Thyroid gland (tissue), 4 donors: ENCODE results near the gene SPATS2L. TPM values are rescaled to one million over a fixed set of nuclear protein-coding genes. Genes with fewer than 3 reads are reported as not detected.

Experiments
- DNase-seq, 2 donors: peaks; one replicate each; pipeline ENCODE4 v3.0.0-alpha.2; 2019
- H3K27ac ChIP-seq, 3 donors: fragments of 200-600 bp; sonication (generic); 1 replicate in 2 of 3; 2 replicates in 1 of 3; pipeline ENCODE4 v1.5.1; 2016 to 2019; ENCODE audit warnings: mild to moderate bottlenecking in 1 of 3, moderate library complexity in 1 of 3
- H3K27me3 ChIP-seq: fragments of 200-600 bp; sonication (generic); one replicate; pipeline ENCODE4 v1.5.1; 2019
- H3K36me3 ChIP-seq, 2 donors: fragments of 200-600 bp; sonication (generic); one replicate each; pipeline ENCODE4 v1.5.1; 2016 to 2019
- H3K4me1 ChIP-seq, 2 donors: fragments of 200-600 bp; sonication (generic); one replicate each; pipeline ENCODE4 v1.5.1; 2017 to 2019
- H3K4me3 ChIP-seq, 3 donors: fragments of 200-600 bp; sonication (generic); replicated peaks in 1 of 3; 1 replicate in 2 of 3; 2 replicates in 1 of 3; pipeline ENCODE4 v1.5.1; 2016; ENCODE audit warnings: mild to moderate bottlenecking in 1 of 3
- H3K9me3 ChIP-seq: fragments of 200-600 bp; sonication (generic); one replicate; pipeline ENCODE4 v1.5.1; 2017
- POLR2A ChIP-seq, 2 donors: fragments of 450-650 bp; IDR thresholded peaks; one replicate each; pipeline ENCODE4 v1.6.1; 2017; ENCODE audit warnings: antibody characterized with exemption in 2 of 2, mild to moderate bottlenecking in 2 of 2, moderate library complexity in 1 of 2
- WGBS, 2 donors: methylation state at CpG; one replicate each; pipeline ENCODE4 v1.1.5; 2017; 5-methylcytosine and 5-hydroxymethylcytosine counted together
- intact Hi-C: fragments of 100-400 bp; cut with DNase I; formaldehyde crosslinking; loops from one replicate; pipeline ENCODE4 v1.15.1; 2023
- total RNA-seq, 4 donors: library from RNA; depleted of rRNA; stranded (reverse); fragments of >200 nt; gene quantifications; one replicate each; pipeline ENCODE4 v1.2.3, GENCODE V29; 2016
- TF ChIP-seq, protein P1 (sequence below), 6 experiments: fragments of 200-600 bp in 3 of 6; fragments of 450-650 bp in 3 of 6; sonication (generic) in 3 of 6; IDR thresholded peaks; one replicate each; pipeline ENCODE4 v1.5.1; 2016 to 2019; ENCODE audit warnings: antibody characterized with exemption in 6 of 6, mild to moderate bottlenecking in 2 of 6, inconsistent platforms in 1 of 6, moderate library complexity in 1 of 6

The SPATS2L gene
- total RNA-seq, 4 donors from 2014 or later = 41.7 to 101 (median 73.3) TPM

DNA sequence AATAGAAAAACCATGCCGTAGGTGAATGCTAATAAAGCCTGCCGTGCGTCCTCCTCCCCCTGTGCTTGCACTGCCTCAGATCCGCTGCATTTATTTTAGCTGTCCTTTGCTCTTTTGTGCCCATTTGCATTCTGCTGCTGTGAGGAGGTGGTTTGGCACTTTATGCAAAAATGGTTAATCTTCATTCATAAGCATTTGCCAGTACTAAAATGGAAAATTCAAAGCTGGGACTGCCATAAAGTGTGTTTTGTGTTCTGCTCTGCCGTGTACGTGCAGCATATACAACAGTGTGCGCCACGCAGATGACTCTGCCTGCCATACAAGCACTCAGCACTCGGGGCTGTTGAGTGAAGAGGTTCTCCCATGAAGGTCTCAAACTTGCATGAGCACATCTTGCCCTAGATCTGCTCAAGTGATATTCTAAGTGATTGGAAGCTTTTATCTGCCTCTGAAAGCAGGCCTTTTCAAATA is 73.6 kb downstream of the SPATS2L start:
- Histone ChIP-seq H3K36me3 (no peaks in the 10 kb centered on the region), H3K27me3 (no peaks in the 10 kb centered on the region), H3K9me3 (no peaks in the 10 kb centered on the region), H3K4me3 (no peak overlapping the region), H3K4me1 (peaks cover 35 to 55% of the 10 kb centered on the region in 2 donors), H3K27ac (peak overlapping the region; percentile 41 to 51 (median 45))
- intact Hi-C loops = no loop called here
- WGBS, 2 donors = 52 to 60% methylated on average over 9 of the region's 9 CpGs
- DNase-seq = peak; percentile 47 to 50
- TF ChIP-seq, protein P1, sequence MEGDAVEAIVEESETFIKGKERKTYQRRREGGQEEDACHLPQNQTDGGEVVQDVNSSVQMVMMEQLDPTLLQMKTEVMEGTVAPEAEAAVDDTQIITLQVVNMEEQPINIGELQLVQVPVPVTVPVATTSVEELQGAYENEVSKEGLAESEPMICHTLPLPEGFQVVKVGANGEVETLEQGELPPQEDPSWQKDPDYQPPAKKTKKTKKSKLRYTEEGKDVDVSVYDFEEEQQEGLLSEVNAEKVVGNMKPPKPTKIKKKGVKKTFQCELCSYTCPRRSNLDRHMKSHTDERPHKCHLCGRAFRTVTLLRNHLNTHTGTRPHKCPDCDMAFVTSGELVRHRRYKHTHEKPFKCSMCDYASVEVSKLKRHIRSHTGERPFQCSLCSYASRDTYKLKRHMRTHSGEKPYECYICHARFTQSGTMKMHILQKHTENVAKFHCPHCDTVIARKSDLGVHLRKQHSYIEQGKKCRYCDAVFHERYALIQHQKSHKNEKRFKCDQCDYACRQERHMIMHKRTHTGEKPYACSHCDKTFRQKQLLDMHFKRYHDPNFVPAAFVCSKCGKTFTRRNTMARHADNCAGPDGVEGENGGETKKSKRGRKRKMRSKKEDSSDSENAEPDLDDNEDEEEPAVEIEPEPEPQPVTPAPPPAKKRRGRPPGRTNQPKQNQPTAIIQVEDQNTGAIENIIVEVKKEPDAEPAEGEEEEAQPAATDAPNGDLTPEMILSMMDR (IDR thresholded peaks at IDR 0.05) = no peak
- TF ChIP-seq POLR2A (IDR thresholded peaks at IDR 0.05) = no peak

DNA sequence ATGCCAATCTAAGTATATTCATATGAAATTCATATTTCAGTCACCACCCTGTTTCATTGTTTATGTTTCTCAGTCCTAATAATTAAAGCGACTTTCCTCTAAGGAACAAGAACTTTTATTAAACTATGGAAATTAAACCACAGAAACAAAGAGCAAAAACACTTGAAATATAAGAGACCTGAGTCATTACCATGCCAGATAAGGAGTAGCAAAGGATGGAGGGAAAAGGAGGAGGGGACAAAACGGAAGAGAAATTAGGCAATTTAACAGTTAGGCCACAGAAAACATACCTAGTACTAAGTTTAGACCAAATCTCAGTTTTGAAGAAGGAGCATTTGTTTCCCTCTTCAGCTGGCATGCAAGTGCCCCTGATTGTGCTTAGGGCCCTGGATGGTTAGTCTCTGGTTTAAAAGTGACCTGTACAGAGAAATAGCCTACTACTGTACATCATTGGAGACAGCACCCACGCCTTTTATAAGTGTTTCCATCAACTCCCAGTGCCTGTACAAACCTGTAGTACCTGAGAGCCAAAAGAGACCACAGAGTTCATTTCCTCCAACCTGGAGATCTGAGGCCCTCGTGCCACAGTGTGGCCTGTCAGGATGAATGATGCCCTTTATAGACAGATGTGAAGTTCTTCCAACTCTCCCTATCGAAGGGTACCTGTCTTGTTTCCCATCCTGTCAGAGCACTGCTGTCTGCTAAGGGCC is 74.5 kb downstream of the SPATS2L start:
- Histone ChIP-seq H3K4me1 (peaks cover 35 to 55% of the 10 kb centered on the region in 2 donors), H3K27me3 (no peaks in the 10 kb centered on the region), H3K9me3 (no peaks in the 10 kb centered on the region), H3K36me3 (no peaks in the 10 kb centered on the region), H3K27ac (peak overlapping the region; percentile 41 to 51 (median 45)), H3K4me3 (no peak overlapping the region)
- TF ChIP-seq, protein P1 (IDR thresholded peaks at IDR 0.05) = no peak
- TF ChIP-seq POLR2A (IDR thresholded peaks at IDR 0.05) = no peak
- 86% methylated on average over 5 of the region's 5 CpGs for WGBS, 2 donors
- intact Hi-C loops = no loop called here
- no peak for DNase-seq

DNA sequence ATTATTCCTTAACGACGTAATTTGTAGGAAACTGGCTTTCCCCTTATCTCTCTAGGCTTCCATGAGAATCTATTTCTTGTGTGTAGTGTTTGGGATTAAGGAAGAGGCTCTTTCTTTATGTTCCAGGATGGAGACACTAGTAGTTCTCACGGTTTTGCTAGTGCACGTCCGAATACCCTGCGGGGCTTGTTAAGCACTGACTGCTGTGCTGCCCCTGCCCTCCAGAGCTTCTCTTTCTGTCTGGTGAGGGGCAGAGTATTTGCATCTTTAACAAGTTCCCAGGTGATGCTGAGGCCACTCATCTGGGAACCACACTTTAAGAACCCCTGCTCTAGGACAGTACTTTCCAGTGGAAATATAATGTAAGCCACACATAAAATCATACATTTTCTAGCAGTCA is 76.4 kb downstream of the SPATS2L start:
- Histone ChIP-seq H3K4me1 (peaks cover 29 to 43% of the 10 kb centered on the region in 2 donors), H3K27ac (peak overlapping the region in 1 of 3 donors; percentile 16), H3K27me3 (no peaks in the 10 kb centered on the region), H3K36me3 (no peaks in the 10 kb centered on the region), H3K9me3 (no peaks in the 10 kb centered on the region), H3K4me3 (no peak overlapping the region)
- no peak for DNase-seq
- WGBS, 2 donors = 83 to 91% methylated on average over 6 of the region's 6 CpGs
- intact Hi-C loops = no loop called here
- TF ChIP-seq, protein P1 (IDR thresholded peaks at IDR 0.05) = no peak

DNA sequence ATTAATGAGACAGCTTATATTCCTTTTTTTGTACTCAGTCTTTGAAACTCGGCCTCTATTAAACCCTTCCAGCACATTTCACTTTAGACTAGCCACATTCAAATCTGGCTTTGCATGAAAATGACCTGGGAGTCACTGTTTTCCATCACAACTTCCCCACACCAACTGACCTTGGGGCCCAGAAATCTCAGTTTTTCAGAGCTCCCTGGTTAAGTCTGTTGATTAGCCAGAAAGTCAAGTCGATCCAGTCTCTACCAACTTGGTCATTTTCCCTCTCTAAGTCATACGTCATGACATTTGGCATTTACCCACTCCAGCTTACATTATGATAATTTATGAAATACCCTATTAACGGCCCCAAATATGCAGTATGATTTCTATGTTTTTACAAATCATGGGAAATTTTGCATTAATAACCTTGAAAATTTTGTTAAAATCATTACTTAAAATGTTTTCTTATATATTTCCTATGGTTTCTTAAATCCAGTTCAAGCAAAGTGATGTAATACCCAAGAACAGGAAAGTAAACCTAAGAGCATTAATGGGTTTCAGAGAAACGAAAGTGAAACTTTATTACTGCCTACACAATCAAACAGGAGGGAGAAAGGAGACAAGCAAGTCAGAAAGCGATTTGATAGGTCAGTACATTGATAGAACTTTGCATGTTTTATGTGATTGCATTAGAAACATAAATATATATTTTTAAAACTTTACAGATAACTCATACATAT is 77.1 kb downstream of the SPATS2L start:
- Histone ChIP-seq H3K27me3 (no peaks in the 10 kb centered on the region), H3K36me3 (no peaks in the 10 kb centered on the region), H3K4me1 (peaks cover 22 to 36% of the 10 kb centered on the region in 2 donors), H3K27ac (peak overlapping the region in 2 of 3 donors; percentile 16 to 24), H3K4me3 (no peak overlapping the region), H3K9me3 (no peaks in the 10 kb centered on the region)
- intact Hi-C loops = no loop called here
- WGBS, 2 donors = 67 to 69% methylated on average over 6 of the region's 6 CpGs
- DNase-seq = no peak
- TF ChIP-seq, protein P1 (IDR thresholded peaks at IDR 0.05) = no peak
- TF ChIP-seq POLR2A (IDR thresholded peaks at IDR 0.05) = no peak
